Measurements from ENCODE around the gene FUZ.

FUZ gene

GRCh38 chr19:49793561-49793840 lies 19.6 kb downstream of the FUZ start:
- ChIA-PET CTCF (interaction anchor here (0.5 kb wide), 2 partner anchors 153 to 168 kb away, joined by 3 read pairs; partner anchors contain the start of gene RRAS), POLR2A (no interaction called here)
- H3K9me3 ChIP-seq (ENCODE audit: control insufficient read depth, insufficient read depth, low read depth, low read length): no peaks in the 10 kb centered on the region
- H3K36me3 ChIP-seq (ENCODE audit: control insufficient read depth in 2 of 2, insufficient read depth in 1 of 2, low read length in 2 of 2): peaks cover 23 to 82% of the 10 kb centered on the region in 2 experiments
- TF ChIP-seq ZBTB48 (tag by site-specific recombination; IDR thresholded peaks at IDR 0.05): no peak
- no peak for TF ChIP-seq IKZF3 (tag by site-specific recombination; IDR thresholded peaks at IDR 0.05)
- TF ChIP-seq, protein P1, sequence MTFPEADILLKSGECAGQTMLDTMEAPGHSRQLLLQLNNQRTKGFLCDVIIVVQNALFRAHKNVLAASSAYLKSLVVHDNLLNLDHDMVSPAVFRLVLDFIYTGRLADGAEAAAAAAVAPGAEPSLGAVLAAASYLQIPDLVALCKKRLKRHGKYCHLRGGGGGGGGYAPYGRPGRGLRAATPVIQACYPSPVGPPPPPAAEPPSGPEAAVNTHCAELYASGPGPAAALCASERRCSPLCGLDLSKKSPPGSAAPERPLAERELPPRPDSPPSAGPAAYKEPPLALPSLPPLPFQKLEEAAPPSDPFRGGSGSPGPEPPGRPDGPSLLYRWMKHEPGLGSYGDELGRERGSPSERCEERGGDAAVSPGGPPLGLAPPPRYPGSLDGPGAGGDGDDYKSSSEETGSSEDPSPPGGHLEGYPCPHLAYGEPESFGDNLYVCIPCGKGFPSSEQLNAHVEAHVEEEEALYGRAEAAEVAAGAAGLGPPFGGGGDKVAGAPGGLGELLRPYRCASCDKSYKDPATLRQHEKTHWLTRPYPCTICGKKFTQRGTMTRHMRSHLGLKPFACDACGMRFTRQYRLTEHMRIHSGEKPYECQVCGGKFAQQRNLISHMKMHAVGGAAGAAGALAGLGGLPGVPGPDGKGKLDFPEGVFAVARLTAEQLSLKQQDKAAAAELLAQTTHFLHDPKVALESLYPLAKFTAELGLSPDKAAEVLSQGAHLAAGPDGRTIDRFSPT (tag by site-specific recombination; IDR thresholded peaks at IDR 0.05): no peak
- 0 out of 2 replicates have a peak, but pooled peaks have one; percentile 4 for TF ChIP-seq ZNF366 (tag by site-specific recombination; conservative IDR thresholded peaks at IDR 0.05)
- TF ChIP-seq ZNF132 (tag by site-specific recombination; IDR thresholded peaks at IDR 0.05; ENCODE audit: borderline replicate concordance): no peak
- no peak for TF ChIP-seq ZBTB7A (tag by site-specific recombination; IDR thresholded peaks at IDR 0.05; ENCODE audit: low read depth)
- TF ChIP-seq, protein P2, sequence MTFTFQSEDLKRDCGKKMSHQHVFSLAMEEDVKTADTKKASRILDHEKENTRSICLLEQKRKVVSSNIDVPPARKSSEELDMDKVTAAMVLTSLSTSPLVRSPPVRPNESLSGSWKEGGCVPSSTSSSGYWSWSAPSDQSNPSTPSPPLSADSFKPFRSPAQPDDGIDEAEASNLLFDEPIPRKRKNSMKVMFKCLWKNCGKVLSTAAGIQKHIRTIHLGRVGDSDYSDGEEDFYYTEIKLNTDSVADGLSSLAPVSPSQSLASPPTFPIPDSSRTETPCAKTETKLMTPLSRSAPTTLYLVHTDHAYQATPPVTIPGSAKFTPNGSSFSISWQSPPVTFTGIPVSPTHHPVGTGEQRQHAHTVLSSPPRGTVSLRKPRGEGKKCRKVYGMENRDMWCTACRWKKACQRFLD (tag by site-specific recombination; IDR thresholded peaks at IDR 0.05): no peak
- TF ChIP-seq ZBTB6 (tag by site-specific recombination; IDR thresholded peaks at IDR 0.05): no peak
- TF ChIP-seq, protein P3, sequence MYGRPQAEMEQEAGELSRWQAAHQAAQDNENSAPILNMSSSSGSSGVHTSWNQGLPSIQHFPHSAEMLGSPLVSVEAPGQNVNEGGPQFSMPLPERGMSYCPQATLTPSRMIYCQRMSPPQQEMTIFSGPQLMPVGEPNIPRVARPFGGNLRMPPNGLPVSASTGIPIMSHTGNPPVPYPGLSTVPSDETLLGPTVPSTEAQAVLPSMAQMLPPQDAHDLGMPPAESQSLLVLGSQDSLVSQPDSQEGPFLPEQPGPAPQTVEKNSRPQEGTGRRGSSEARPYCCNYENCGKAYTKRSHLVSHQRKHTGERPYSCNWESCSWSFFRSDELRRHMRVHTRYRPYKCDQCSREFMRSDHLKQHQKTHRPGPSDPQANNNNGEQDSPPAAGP (tag by site-specific recombination; IDR thresholded peaks at IDR 0.05): no peak
- 0 out of 2 replicates have a peak, but pooled peaks have one; percentile 9 for TF ChIP-seq OSR2 (tag by site-specific recombination; IDR thresholded peaks at IDR 0.05)
- no peak for TF ChIP-seq HOXD13 (CRISPR knock-in tag; IDR thresholded peaks at IDR 0.05; ENCODE audit: borderline replicate concordance)
- H3K4me1 ChIP-seq (ENCODE audit: control insufficient read depth, insufficient read depth, low read length): no peaks in the 10 kb centered on the region
- no peak overlapping the region for H3K4me3 ChIP-seq (ENCODE audit: low read depth, low read length)
- H3K27ac ChIP-seq (ENCODE audit: extremely low read depth, low read depth, low read length): no peak overlapping the region

DNA sequence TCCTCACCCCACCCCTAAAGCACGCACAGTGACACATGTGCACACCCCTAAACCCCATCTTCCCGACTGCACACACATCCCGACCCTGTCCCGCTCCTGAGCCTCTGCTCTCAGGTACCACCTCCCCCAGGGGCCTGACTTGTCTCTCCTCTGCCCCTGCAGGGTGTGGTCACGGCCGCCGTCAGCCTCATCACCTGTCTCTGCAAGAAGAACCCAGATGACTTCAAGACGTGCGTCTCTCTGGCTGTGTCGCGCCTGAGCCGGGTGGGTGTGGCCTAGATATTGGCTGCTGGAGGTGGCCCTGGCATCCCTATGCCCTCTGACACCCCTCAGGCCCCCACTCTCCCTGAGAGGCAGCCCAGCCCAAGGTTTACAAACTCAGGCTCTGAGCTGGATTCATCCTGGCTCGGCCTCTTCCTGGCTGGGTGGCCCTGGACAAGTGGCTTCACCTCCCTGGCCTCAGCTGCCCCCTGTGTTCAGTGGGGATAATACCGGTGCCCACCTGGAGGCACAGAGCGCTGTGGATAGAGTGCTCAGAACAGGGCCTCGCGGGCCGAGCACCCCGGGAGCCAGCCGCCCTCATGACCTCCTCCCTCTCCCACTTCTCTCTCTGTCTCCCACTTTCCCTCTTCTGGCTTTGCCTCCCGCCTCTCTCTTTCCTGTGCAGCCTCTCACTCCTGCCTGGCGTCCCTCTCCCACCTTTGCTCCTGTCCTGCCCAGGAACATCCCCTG lies 20.1 kb downstream of the FUZ start:
- peaks cover 26 to 82% of the 10 kb centered on the region in 2 experiments for H3K36me3 ChIP-seq (ENCODE audit: control insufficient read depth in 2 of 2, insufficient read depth in 1 of 2, low read length in 2 of 2)
- CTCF ChIA-PET: no interaction called here
- H3K4me1 ChIP-seq (ENCODE audit: control insufficient read depth, insufficient read depth, low read length): no peaks in the 10 kb centered on the region
- no peak overlapping the region for H3K27ac ChIP-seq (ENCODE audit: extremely low read depth, low read depth, low read length)
- H3K9me3 ChIP-seq (ENCODE audit: control insufficient read depth, insufficient read depth, low read depth, low read length): no peaks in the 10 kb centered on the region
- H3K4me3 ChIP-seq (ENCODE audit: low read depth, low read length): no peak overlapping the region
- POLR2A ChIA-PET: no interaction called here
- TF ChIP-seq ZNF366 (tag by site-specific recombination; conservative IDR thresholded peaks at IDR 0.05) (0 out of 2 replicates have a peak, but pooled peaks have one; percentile 22), ZXDB (tag by site-specific recombination; IDR thresholded peaks at IDR 0.05) (no peak), ZNF558 (tag by site-specific recombination; IDR thresholded peaks at IDR 0.05) (no peak), ZNF660 (tag by site-specific recombination; IDR thresholded peaks at IDR 0.05) (no peak), ZFHX2 (tag by site-specific recombination; conservative IDR thresholded peaks at IDR 0.05) (peak; percentile 60), ZNF146 (tag by site-specific recombination; IDR thresholded peaks at IDR 0.05) (no peak), ZNF202 (tag by site-specific recombination; IDR thresholded peaks at IDR 0.05; ENCODE audit: borderline replicate concordance) (no peak), EGR2 (tag by site-specific recombination; IDR thresholded peaks at IDR 0.05; ENCODE audit: low read depth) (peak; percentile 58; the same call in 1 of the 2 replicates), ZBTB7A (tag by site-specific recombination; IDR thresholded peaks at IDR 0.05; ENCODE audit: low read depth) (no peak)
- TF ChIP-seq, protein P4, sequence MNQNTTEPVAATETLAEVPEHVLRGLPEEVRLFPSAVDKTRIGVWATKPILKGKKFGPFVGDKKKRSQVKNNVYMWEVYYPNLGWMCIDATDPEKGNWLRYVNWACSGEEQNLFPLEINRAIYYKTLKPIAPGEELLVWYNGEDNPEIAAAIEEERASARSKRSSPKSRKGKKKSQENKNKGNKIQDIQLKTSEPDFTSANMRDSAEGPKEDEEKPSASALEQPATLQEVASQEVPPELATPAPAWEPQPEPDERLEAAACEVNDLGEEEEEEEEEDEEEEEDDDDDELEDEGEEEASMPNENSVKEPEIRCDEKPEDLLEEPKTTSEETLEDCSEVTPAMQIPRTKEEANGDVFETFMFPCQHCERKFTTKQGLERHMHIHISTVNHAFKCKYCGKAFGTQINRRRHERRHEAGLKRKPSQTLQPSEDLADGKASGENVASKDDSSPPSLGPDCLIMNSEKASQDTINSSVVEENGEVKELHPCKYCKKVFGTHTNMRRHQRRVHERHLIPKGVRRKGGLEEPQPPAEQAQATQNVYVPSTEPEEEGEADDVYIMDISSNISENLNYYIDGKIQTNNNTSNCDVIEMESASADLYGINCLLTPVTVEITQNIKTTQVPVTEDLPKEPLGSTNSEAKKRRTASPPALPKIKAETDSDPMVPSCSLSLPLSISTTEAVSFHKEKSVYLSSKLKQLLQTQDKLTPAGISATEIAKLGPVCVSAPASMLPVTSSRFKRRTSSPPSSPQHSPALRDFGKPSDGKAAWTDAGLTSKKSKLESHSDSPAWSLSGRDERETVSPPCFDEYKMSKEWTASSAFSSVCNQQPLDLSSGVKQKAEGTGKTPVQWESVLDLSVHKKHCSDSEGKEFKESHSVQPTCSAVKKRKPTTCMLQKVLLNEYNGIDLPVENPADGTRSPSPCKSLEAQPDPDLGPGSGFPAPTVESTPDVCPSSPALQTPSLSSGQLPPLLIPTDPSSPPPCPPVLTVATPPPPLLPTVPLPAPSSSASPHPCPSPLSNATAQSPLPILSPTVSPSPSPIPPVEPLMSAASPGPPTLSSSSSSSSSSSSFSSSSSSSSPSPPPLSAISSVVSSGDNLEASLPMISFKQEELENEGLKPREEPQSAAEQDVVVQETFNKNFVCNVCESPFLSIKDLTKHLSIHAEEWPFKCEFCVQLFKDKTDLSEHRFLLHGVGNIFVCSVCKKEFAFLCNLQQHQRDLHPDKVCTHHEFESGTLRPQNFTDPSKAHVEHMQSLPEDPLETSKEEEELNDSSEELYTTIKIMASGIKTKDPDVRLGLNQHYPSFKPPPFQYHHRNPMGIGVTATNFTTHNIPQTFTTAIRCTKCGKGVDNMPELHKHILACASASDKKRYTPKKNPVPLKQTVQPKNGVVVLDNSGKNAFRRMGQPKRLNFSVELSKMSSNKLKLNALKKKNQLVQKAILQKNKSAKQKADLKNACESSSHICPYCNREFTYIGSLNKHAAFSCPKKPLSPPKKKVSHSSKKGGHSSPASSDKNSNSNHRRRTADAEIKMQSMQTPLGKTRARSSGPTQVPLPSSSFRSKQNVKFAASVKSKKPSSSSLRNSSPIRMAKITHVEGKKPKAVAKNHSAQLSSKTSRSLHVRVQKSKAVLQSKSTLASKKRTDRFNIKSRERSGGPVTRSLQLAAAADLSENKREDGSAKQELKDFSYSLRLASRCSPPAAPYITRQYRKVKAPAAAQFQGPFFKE (tag by site-specific recombination; IDR thresholded peaks at IDR 0.05; ENCODE audit: borderline replicate concordance): no peak
- TF ChIP-seq, protein P5, sequence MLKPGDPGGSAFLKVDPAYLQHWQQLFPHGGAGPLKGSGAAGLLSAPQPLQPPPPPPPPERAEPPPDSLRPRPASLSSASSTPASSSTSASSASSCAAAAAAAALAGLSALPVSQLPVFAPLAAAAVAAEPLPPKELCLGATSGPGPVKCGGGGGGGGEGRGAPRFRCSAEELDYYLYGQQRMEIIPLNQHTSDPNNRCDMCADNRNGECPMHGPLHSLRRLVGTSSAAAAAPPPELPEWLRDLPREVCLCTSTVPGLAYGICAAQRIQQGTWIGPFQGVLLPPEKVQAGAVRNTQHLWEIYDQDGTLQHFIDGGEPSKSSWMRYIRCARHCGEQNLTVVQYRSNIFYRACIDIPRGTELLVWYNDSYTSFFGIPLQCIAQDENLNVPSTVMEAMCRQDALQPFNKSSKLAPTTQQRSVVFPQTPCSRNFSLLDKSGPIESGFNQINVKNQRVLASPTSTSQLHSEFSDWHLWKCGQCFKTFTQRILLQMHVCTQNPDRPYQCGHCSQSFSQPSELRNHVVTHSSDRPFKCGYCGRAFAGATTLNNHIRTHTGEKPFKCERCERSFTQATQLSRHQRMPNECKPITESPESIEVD (tag by site-specific recombination; IDR thresholded peaks at IDR 0.05): no peak

Data from HEK293 (cell line).